K562 (cell line): ENCODE measurements around the gene ACKR2. TPM values are rescaled to one million over a fixed set of nuclear protein-coding genes. Genes with fewer than 3 reads are reported as not detected.

Experiments
- CHD7 ChIP-seq: fragments of 200-600 bp; sonication (generic); IDR thresholded peaks from one replicate; pipeline ENCODE4 v1.6.1; 2012; ENCODE audit warnings: mild to moderate bottlenecking, low read depth, low read length, inconsistent platforms
- CREB3 ChIP-seq: fragments of 450-650 bp; conservative IDR thresholded peaks from 2 replicates; pipeline ENCODE4 v1.6.1; 2016; ENCODE audit warnings: missing genetic modification characterization, low read depth, mild to moderate bottlenecking, missing compliant biosample characterization, moderate library complexity
- E2F5 ChIP-seq: sonication (generic); formaldehyde crosslinking; IDR thresholded peaks from 2 replicates; pipeline ENCODE4 v1.8.0; 2022; ENCODE audit warnings: mild to moderate bottlenecking, missing genetic modification reagents
- LARP7 ChIP-seq: fragments of 450-650 bp; IDR thresholded peaks from 2 replicates; pipeline ENCODE4 v1.6.1; 2016
- LEF1 ChIP-seq: fragments of 450-650 bp; IDR thresholded peaks from 2 replicates; pipeline ENCODE4 v1.6.1; 2016; ENCODE audit warnings: mild to moderate bottlenecking
- MEF2D ChIP-seq: conservative IDR thresholded peaks from 2 replicates; pipeline ENCODE4 v1.6.1; 2016; ENCODE audit warnings: low read depth, missing genetic modification characterization, missing compliant biosample characterization
- MLLT1 ChIP-seq, 2 experiments: fragments of 450-650 bp; IDR thresholded peaks; 2 replicates each; pipeline ENCODE4 v1.6.1; 2016
- NFIC ChIP-seq: fragments of 450-650 bp; IDR thresholded peaks from 2 replicates; pipeline ENCODE4 v1.6.1; 2017; ENCODE audit warnings: mild to moderate bottlenecking, inconsistent platforms
- SNAPC5 ChIP-seq: fragments of 250-450 bp; sonication (Bioruptor Pico); IDR thresholded peaks from 2 replicates; pipeline ENCODE4 v1.8.0; 2021; ENCODE audit warnings: moderate library complexity, mild to moderate bottlenecking, inconsistent platforms
- TBL1XR1 ChIP-seq, 2 experiments: IDR thresholded peaks; 2 replicates each; pipeline ENCODE4 v1.6.1; 2012; ENCODE audit warnings: improper control_type of control experiment in 2 of 2, low read length in 2 of 2, mild to moderate bottlenecking in 1 of 2
- TFAM ChIP-seq: fragments of 250-450 bp; sonication (Bioruptor Pico); conservative IDR thresholded peaks from 2 replicates; pipeline ENCODE4 v1.5.0; 2021; ENCODE audit warnings: mild to moderate bottlenecking, moderate library complexity
- THAP7 ChIP-seq: fragments of 250-450 bp; sonication (Bioruptor Pico); IDR thresholded peaks from 2 replicates; pipeline ENCODE4 v1.5.0; 2021
- ZNF551 ChIP-seq: fragments of 250-450 bp; sonication (Bioruptor Pico); IDR thresholded peaks from 2 replicates; pipeline ENCODE4 v1.5.0; 2021; ENCODE audit warnings: mild to moderate bottlenecking, moderate library complexity
- ZNF77 ChIP-seq: fragments of 250-450 bp; sonication (Bioruptor Pico); IDR thresholded peaks from 2 replicates; pipeline ENCODE4 v1.5.0; 2020
- polyA plus RNA-seq, 8 experiments: library from polyadenylated mRNA; depleted of rRNA in 4 of 8; stranded (reverse) in 5 of 8; unstranded in 3 of 8; fragments of >200 nt; fragmentation: Nextera tagmentation in 2 of 8; fragmentation: Illumina TruSeq in 1 of 8; extraction: Ambion mirVana in 2 of 8; extraction: Trizol in 1 of 8; gene quantifications; 2 replicates each; pipeline versions ENCODE4 v1.2.1 to v1.2.3, GENCODE V29; 2011 to 2014; ENCODE audit warnings: inconsistent platforms in 1 of 8, missing spikeins in 1 of 8
- total RNA-seq, 7 experiments: library from RNA; depleted of rRNA in 6 of 7; stranded (reverse); fragments of >200 nt in 6 of 7; fragmentation: Illumina TruSeq in 2 of 7; extraction: Trizol in 2 of 7; gene quantifications; 2 replicates each; pipeline versions ENCODE4 v1.2.1 to v1.2.3, GENCODE V29; 2011 to 2021; ENCODE audit warnings: low replicate concordance in 1 of 7

ACKR2 gene
- total and polyA plus RNA-seq, 9 of the 15 experiments (the other 6 are each of a cell fraction or from before 2014, with no cell fraction given) = 0.03 to 0.69 (median 0.25) TPM; not detected in 1

GRCh38 chr3:42786212-42786611, 23.0 kb upstream of the ACKR2 start (continued):
- TF ChIP-seq CHD7 = no peak
- no peak for TF ChIP-seq LARP7
- no peak for TF ChIP-seq ZNF551 (CRISPR knock-in tag)
- peak in 1 of 2 experiments; percentile 51; a peak in 1 of 4 replicates for TF ChIP-seq TBL1XR1 (IDR thresholded peaks at IDR 0.05; ENCODE audit: low read length in 2 of 2)
- TF ChIP-seq MLLT1 (IDR thresholded peaks at IDR 0.05) = no peak
- TF ChIP-seq TFAM = no peak
- TF ChIP-seq ZNF77 (CRISPR knock-in tag) = no peak
- no peak for TF ChIP-seq THAP7 (CRISPR knock-in tag)
- no peak for TF ChIP-seq CREB3 (tag)
- no peak for TF ChIP-seq E2F5
- TF ChIP-seq NFIC = peak; percentile 34; the same call in 1 of the 2 replicates
- TF ChIP-seq SNAPC5 (CRISPR knock-in tag) = no peak
- no peak for TF ChIP-seq LEF1
- TF ChIP-seq MEF2D (tag) = no peak
